H9 (cell line): ENCODE data around the gene SLC44A3. TPM values are rescaled to one million over a fixed set of nuclear protein-coding genes. Genes with fewer than 3 reads are reported as not detected.

Experiments
- DNase-seq: peaks from one replicate; pipeline ENCODE4 v3.0.0-alpha.2; 2017
- H2AFZ ChIP-seq: one replicate; pipeline ENCODE4 v1.6.1; 2013; ENCODE audit warnings: mild to moderate bottlenecking, low read length, control low read depth, moderate library complexity
- H2AK5ac ChIP-seq: 2 replicates; pipeline ENCODE4 v1.6.1; 2013; ENCODE audit warnings: low read length, control low read depth, mixed read lengths; ENCODE audit not compliant: insufficient read length
- H2BK120ac ChIP-seq: one replicate; pipeline ENCODE4 v1.6.1; 2013; ENCODE audit warnings: low read depth, mild to moderate bottlenecking, low read length, control low read depth, inconsistent platforms; ENCODE audit not compliant: poor library complexity, severe bottlenecking
- H2BK12ac ChIP-seq: 2 replicates; pipeline ENCODE4 v1.6.1; 2013; ENCODE audit warnings: low read length, control low read depth, mixed read lengths, low read depth; ENCODE audit not compliant: insufficient read length
- H2BK15ac ChIP-seq: 2 replicates; pipeline ENCODE4 v1.6.1; 2013; ENCODE audit warnings: low read depth, low read length, control low read depth
- H2BK20ac ChIP-seq: one replicate; pipeline ENCODE4 v1.6.1; 2013; ENCODE audit warnings: low read depth, mild to moderate bottlenecking, low read length, control low read depth, inconsistent platforms; ENCODE audit not compliant: poor library complexity, severe bottlenecking
- H2BK5ac ChIP-seq: 2 replicates; pipeline ENCODE4 v1.6.1; 2013; ENCODE audit warnings: low read length, control low read depth, mixed read lengths; ENCODE audit not compliant: insufficient read length
- H3K14ac ChIP-seq: 2 replicates; pipeline ENCODE4 v1.6.1; 2013; ENCODE audit warnings: low read length, control low read depth; ENCODE audit not compliant: insufficient read depth
- H3K18ac ChIP-seq: 2 replicates; pipeline ENCODE4 v1.6.1; 2013; ENCODE audit warnings: low read depth, mild to moderate bottlenecking, mixed read lengths, low read length, control low read depth; ENCODE audit not compliant: insufficient read length
- H3K23ac ChIP-seq: 2 replicates; pipeline ENCODE4 v1.6.1; 2013; ENCODE audit warnings: low read length, control low read depth, mixed read lengths, low read depth; ENCODE audit not compliant: insufficient read length
- H3K23me2 ChIP-seq: 2 replicates; pipeline ENCODE4 v1.6.1; 2013; ENCODE audit warnings: low read depth, mild to moderate bottlenecking, mixed read lengths, low read length, control low read depth; ENCODE audit not compliant: insufficient read length, poor library complexity, severe bottlenecking
- H3K27ac ChIP-seq: 2 replicates; pipeline ENCODE4 v1.5.1; 2013; ENCODE audit warnings: low read length, control low read depth, mixed read lengths, low read depth; ENCODE audit not compliant: insufficient read length
- H3K27me3 ChIP-seq: 2 replicates; pipeline ENCODE4 v1.6.1; 2013; ENCODE audit warnings: low read length, control low read depth, inconsistent platforms; ENCODE audit not compliant: insufficient read depth
- H3K4ac ChIP-seq: 2 replicates; pipeline ENCODE4 v1.6.1; 2013; ENCODE audit warnings: low read depth, mild to moderate bottlenecking, control low read depth, inconsistent platforms, low read length, moderate library complexity
- H3K4me1 ChIP-seq: 2 replicates; pipeline ENCODE4 v1.6.1; 2013; ENCODE audit warnings: low read length, control low read depth, inconsistent platforms; ENCODE audit not compliant: insufficient read depth
- H3K4me2 ChIP-seq: 2 replicates; pipeline ENCODE4 v1.6.1; 2013; ENCODE audit warnings: low read length, control low read depth, mixed read lengths; ENCODE audit not compliant: insufficient read length, insufficient read depth
- H3K56ac ChIP-seq: 2 replicates; pipeline ENCODE4 v1.6.1; 2013; ENCODE audit warnings: low read depth, mild to moderate bottlenecking, mixed read lengths, low read length, control low read depth; ENCODE audit not compliant: insufficient read length
- H3K79me1 ChIP-seq: 2 replicates; pipeline ENCODE4 v1.6.1; 2013; ENCODE audit warnings: low read depth, mild to moderate bottlenecking, moderate library complexity, low read length, control low read depth, inconsistent platforms; ENCODE audit not compliant: insufficient read depth, poor library complexity, severe bottlenecking
- H3K79me2 ChIP-seq: 2 replicates; pipeline ENCODE4 v1.6.1; 2013; ENCODE audit warnings: low read length, control low read depth, inconsistent platforms; ENCODE audit not compliant: insufficient read depth
- H3K9ac ChIP-seq: 2 replicates; pipeline ENCODE4 v1.6.1; 2013; ENCODE audit warnings: low read length, control low read depth, mixed read lengths; ENCODE audit not compliant: insufficient read length; ENCODE audit errors: extremely low read depth
- H3K9me3 ChIP-seq: one replicate; pipeline ENCODE4 v1.6.1; 2013; ENCODE audit warnings: low read depth, low read length, inconsistent platforms; ENCODE audit not compliant: control insufficient read depth
- H3T11ph ChIP-seq: one replicate; pipeline ENCODE4 v1.6.1; 2013; ENCODE audit warnings: mild to moderate bottlenecking, low read length, control low read depth, inconsistent platforms
- H4K20me1 ChIP-seq: one replicate; pipeline ENCODE4 v1.6.1; 2013; ENCODE audit not compliant: control insufficient read depth, insufficient read length, insufficient read depth
- H4K5ac ChIP-seq: 2 replicates; pipeline ENCODE4 v1.6.1; 2013; ENCODE audit warnings: low read depth, mild to moderate bottlenecking, mixed read lengths, low read length, control low read depth; ENCODE audit not compliant: insufficient read length
- H4K8ac ChIP-seq: replicated peaks from 2 replicates; pipeline ENCODE4 v1.6.1; 2013; ENCODE audit warnings: low read length, control low read depth, mixed read lengths, low read depth; ENCODE audit not compliant: insufficient read length
- H4K91ac ChIP-seq: 2 replicates; pipeline ENCODE4 v1.6.1; 2013; ENCODE audit warnings: low read depth, mild to moderate bottlenecking, moderate library complexity, mixed read lengths, low read length, control low read depth; ENCODE audit not compliant: insufficient read length
- H3K27ac Mint-ChIP-seq, 3 experiments: 2 replicates in 2 of 3; 3 replicates in 1 of 3; pipeline ENCODE4 v1.8.0; 2020 to 2021; ENCODE audit warnings: mixed read lengths in 3 of 3, mild to moderate bottlenecking in 1 of 3, moderate library complexity in 1 of 3
- H3K27me3 Mint-ChIP-seq: 2 replicates; pipeline ENCODE4 v1.8.0; 2021; ENCODE audit warnings: low read depth, mild to moderate bottlenecking, moderate library complexity, mixed read lengths
- H3K36me3 Mint-ChIP-seq, 3 experiments: 2 replicates in 2 of 3; 3 replicates in 1 of 3; pipeline ENCODE4 v1.8.0; 2020 to 2021; ENCODE audit warnings: low read depth in 3 of 3, mixed read lengths in 3 of 3; ENCODE audit not compliant: insufficient read depth in 1 of 3
- H3K4me1 Mint-ChIP-seq, 2 experiments: 2 replicates each; pipeline ENCODE4 v1.8.0; 2020; ENCODE audit warnings: mixed read lengths in 2 of 2
- H3K4me3 Mint-ChIP-seq, 2 experiments: 2 replicates in 1 of 2; 3 replicates in 1 of 2; pipeline ENCODE4 v1.8.0; 2020 to 2021; ENCODE audit warnings: mild to moderate bottlenecking in 2 of 2, mixed read lengths in 2 of 2, moderate library complexity in 1 of 2
- H3K9me3 Mint-ChIP-seq, 2 experiments: 2 replicates in 1 of 2; 3 replicates in 1 of 2; pipeline ENCODE4 v1.8.0; 2020; ENCODE audit warnings: mild to moderate bottlenecking in 2 of 2, mixed read lengths in 2 of 2, moderate library complexity in 1 of 2
- CTCF ChIP-seq: fragments of 200-600 bp; sonication (generic); conservative IDR thresholded peaks from 3 replicates; pipeline ENCODE4 v1.8.0; 2021; ENCODE audit warnings: antibody characterized with exemption, mild to moderate bottlenecking
- WGBS: extraction: QIAGEN DNeasy Blood & Tissue Kit; methylation state at CpG from one replicate; pipeline ENCODE4 v1.1.7; 2013; ENCODE audit warnings: missing lambda C conversion rate, low lambda C conversion rate, mixed read lengths; ENCODE audit not compliant: insufficient read length; ENCODE audit errors: extremely low coverage; 5-methylcytosine and 5-hydroxymethylcytosine counted together
- total RNA-seq: library from RNA; stranded (reverse); gene quantifications from 2 replicates; pipeline ENCODE4 v1.2.1, GENCODE V29; 2021

The SLC44A3 gene
- total RNA-seq, 1 experiment from 2014 or later: 5.5 TPM

DNA sequence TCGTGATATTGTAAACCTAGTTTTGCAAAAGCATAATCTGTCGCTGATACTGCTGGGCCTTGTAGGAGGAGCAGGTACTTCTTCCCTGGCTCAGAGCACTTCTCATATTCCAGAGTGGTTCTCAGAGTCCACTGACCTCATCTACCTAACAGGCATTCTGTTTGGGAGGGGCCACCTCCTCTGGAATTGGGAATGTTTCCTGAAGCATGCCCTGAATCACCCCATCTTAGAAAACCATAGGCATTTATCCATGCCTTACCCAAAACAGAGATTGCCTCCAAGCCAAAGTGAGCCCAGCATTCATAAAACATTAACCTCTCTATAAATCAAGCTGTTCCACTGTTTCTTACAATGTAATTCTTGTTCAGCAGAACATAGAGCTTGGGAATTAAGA, 35.1 kb downstream of the SLC44A3 start:
- no peak overlapping the region for H3K4me3 Mint-ChIP-seq
- H3K4me1 Mint-ChIP-seq: peaks cover 0 to 3% of the 10 kb centered on the region in 2 experiments; a peak in 2 of 4 replicates
- Histone ChIP-seq H2BK20ac (no peak overlapping the region), H3K79me1 (no peaks in the 10 kb centered on the region), H2AK5ac (no peak overlapping the region), H3K27ac (no peak overlapping the region), H3K79me2 (no peaks in the 10 kb centered on the region), H4K5ac (no peak overlapping the region), H3K4me1 (no peaks in the 10 kb centered on the region; the same call in 1 of the 2 replicates), H2AFZ (no peak overlapping the region), H3K4me2 (no peak overlapping the region), H2BK5ac (no peak overlapping the region), H3K23ac (no peak overlapping the region), H2BK12ac (no peak overlapping the region), H3K14ac (no peak overlapping the region), H3T11ph (no peak overlapping the region), H3K27me3 (no peaks in the 10 kb centered on the region), H3K23me2 (peaks cover 3% of the 10 kb centered on the region), H4K8ac (no peak overlapping the region), H3K4ac (no peak overlapping the region), H2BK120ac (no peak overlapping the region), H3K56ac (no peak overlapping the region), H3K9me3 (no peaks in the 10 kb centered on the region), H3K18ac (no peak overlapping the region), H4K91ac (no peak overlapping the region), H2BK15ac (no peak overlapping the region), H3K9ac (no peak overlapping the region), H4K20me1 (no peaks in the 10 kb centered on the region)
- H3K36me3 Mint-ChIP-seq: no peaks in the 10 kb centered on the region; a peak in 1 of 7 replicates
- H3K27ac Mint-ChIP-seq: no peak overlapping the region
- H3K9me3 Mint-ChIP-seq: no peaks in the 10 kb centered on the region
- H3K27me3 Mint-ChIP-seq: no peaks in the 10 kb centered on the region
- DNase-seq: no peak
- TF ChIP-seq CTCF: no peak
- WGBS: no CpG with 5 or more reads among the region's 2 CpGs
